Common myeloid progenitor, CD34-positive (primary cell): Measurements from ENCODE around the gene GPC4.

Experiments
- CTCF ChIA-PET: fragments of 350-600 bp; sonication (Branson Sonifier 250); formaldehyde crosslinking; loops from one replicate; lab custom pipeline; 2021; ENCODE audit warnings: antibody characterized with exemption; lab: Charles Lee
- POLR2A ChIA-PET: fragments of 350-600 bp; sonication (Branson Sonifier 250); formaldehyde crosslinking; loops from one replicate; lab custom pipeline; 2021; ENCODE audit warnings: antibody characterized with exemption; lab: Charles Lee
- DNase-seq, 3 donors: peaks; one replicate each; pipeline versions ENCODE4 v3.0.0 to v3.0.0-alpha.2; 2013
- H3K27ac ChIP-seq, 2 experiments: 1 replicate in 1 of 2; 2 replicates in 1 of 2; pipeline ENCODE4 v1.7.0; 2013; ENCODE audit warnings: inconsistent platforms in 2 of 2, low read length in 2 of 2, mild to moderate bottlenecking in 2 of 2, low read depth in 1 of 2, moderate library complexity in 1 of 2; ENCODE audit not compliant: severe bottlenecking in 2 of 2, insufficient read depth in 1 of 2, poor library complexity in 1 of 2
- H3K27me3 ChIP-seq, 5 experiments: replicated peaks in 2 of 5; 1 replicate in 3 of 5; 2 replicates in 2 of 5; pipeline versions ENCODE4 v1.6.1 to v1.7.0; 2013; ENCODE audit warnings: low read length in 4 of 5, mild to moderate bottlenecking in 2 of 5, moderate library complexity in 2 of 5, inconsistent platforms in 1 of 5; ENCODE audit not compliant: insufficient read depth in 5 of 5, control insufficient read depth in 4 of 5
- H3K36me3 ChIP-seq, 4 experiments: 1 replicate in 2 of 4; 2 replicates in 2 of 4; pipeline versions ENCODE4 v1.6.1 to v1.7.0; 2013; ENCODE audit warnings: low read length in 3 of 4, control low read depth in 1 of 4, mild to moderate bottlenecking in 1 of 4; ENCODE audit not compliant: control insufficient read depth in 4 of 4, insufficient read depth in 4 of 4
- H3K4me1 ChIP-seq, 4 experiments: 1 replicate in 3 of 4; 2 replicates in 1 of 4; pipeline versions ENCODE4 v1.6.1 to v1.7.1; 2013; ENCODE audit warnings: low read length in 3 of 4, mild to moderate bottlenecking in 3 of 4, control low read depth in 1 of 4, inconsistent platforms in 1 of 4, moderate library complexity in 1 of 4; ENCODE audit not compliant: control insufficient read depth in 4 of 4, insufficient read depth in 4 of 4; ENCODE audit errors: control extremely low read depth in 1 of 4
- H3K4me3 ChIP-seq, 7 experiments: 1 replicate in 4 of 7; 2 replicates in 3 of 7; pipeline versions ENCODE4 v1.5.1 to v1.7.0; 2013; ENCODE audit warnings: mild to moderate bottlenecking in 7 of 7, low read length in 6 of 7, moderate library complexity in 6 of 7, inconsistent platforms in 2 of 7, low read depth in 2 of 7, control low read depth in 1 of 7; ENCODE audit not compliant: insufficient read depth in 4 of 7, control insufficient read depth in 1 of 7; ENCODE audit errors: extremely low read depth in 1 of 7
- H3K9me3 ChIP-seq, 5 experiments: 1 replicate in 4 of 5; 2 replicates in 1 of 5; pipeline versions ENCODE4 v1.6.1 to v1.7.1; 2013; ENCODE audit warnings: low read length in 4 of 5, mild to moderate bottlenecking in 2 of 5, inconsistent platforms in 1 of 5, low read depth in 1 of 5, moderate library complexity in 1 of 5; ENCODE audit not compliant: control insufficient read depth in 4 of 5, insufficient read depth in 2 of 5; ENCODE audit errors: control extremely low read depth in 1 of 5
- WGBS: methylation state at CpG from one replicate; pipeline ENCODE4 v1.1.5; 2013; ENCODE audit not compliant: insufficient coverage; 5-methylcytosine and 5-hydroxymethylcytosine counted together

GPC4 gene

DNA sequence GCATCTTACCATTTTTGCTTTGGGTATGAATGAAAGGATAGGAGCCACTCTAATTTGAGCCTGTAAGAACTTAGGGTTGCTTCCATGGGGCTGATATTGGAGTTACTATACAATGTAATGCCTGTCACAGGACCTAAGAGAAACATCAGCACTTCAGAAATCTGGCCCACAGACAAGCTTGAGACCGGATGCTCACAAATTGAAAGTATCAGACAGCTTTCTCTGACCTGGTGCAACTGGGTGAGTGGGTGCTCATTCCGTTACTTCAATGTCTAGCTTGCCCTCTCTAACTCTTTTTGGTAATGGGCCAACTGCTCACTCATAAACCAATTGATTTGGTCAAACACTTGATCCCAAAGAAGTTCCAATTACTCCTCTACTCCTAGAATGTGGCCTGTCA lies 62.1 kb downstream of the GPC4 start:
- H3K4me3 ChIP-seq: no peak overlapping the region
- no peak for DNase-seq
- 92% methylated on average over 2 of the region's 2 CpGs for WGBS
- H3K27ac ChIP-seq: no peak overlapping the region
- ChIA-PET POLR2A (no interaction called here), CTCF (no interaction called here)
- H3K36me3 ChIP-seq: no peaks in the 10 kb centered on the region
- H3K4me1 ChIP-seq: no peaks in the 10 kb centered on the region
- H3K27me3 ChIP-seq: peaks cover 0 to 6% (median 0%) of the 10 kb centered on the region in 5 experiments
- no peaks in the 10 kb centered on the region for H3K9me3 ChIP-seq

DNA sequence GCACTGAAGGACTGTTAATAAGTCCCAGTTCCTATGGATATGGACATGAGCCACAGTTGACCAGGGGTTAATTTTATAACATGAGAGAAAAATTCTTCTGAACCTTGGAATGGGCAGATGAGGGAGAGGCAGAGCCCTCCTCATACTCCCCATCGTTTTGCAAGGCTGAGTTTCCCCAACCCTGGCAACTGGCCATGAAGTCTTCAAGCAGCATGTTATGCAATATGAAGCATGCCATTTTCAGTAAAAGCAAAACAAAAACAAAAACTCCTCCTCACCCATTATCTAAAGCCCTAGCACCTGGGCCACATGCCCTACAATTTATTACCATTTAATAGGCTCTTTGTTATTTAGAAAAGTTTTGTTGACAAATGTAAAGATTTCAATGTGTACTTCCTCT lies 64.5 kb downstream of the GPC4 start:
- no peak overlapping the region for H3K27ac ChIP-seq
- peaks cover 0 to 8% (median 0%) of the 10 kb centered on the region in 5 experiments for H3K27me3 ChIP-seq
- H3K36me3 ChIP-seq: no peaks in the 10 kb centered on the region
- CTCF ChIA-PET: no interaction called here
- H3K9me3 ChIP-seq: no peaks in the 10 kb centered on the region
- H3K4me3 ChIP-seq: no peak overlapping the region
- H3K4me1 ChIP-seq: no peaks in the 10 kb centered on the region
- 43% methylated on average over 1 of the region's 1 CpG for WGBS
- DNase-seq: no peak
- POLR2A ChIA-PET: no interaction called here

DNA sequence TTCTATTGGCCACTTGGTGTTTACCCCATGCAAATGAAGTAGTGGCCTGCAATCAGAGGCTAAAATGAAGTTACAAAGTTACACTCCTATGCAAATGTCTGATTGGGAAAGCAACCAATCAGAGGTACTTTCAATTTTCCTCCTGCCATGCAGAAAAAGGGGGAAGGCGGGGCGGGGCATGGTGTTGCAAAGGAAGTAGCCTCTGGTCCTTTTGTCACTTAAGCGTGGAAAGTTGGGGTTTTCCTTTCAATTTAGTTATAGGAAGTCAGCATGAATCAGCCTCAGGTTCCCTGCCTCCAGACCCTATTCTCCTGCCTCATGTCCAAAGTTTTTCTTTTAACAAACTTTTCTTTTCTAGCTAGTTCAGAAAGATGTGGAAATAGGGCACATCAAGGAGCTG lies 69.3 kb downstream of the GPC4 start:
- CTCF ChIA-PET: no interaction called here
- no peak overlapping the region for H3K27ac ChIP-seq
- no peaks in the 10 kb centered on the region for H3K4me1 ChIP-seq
- H3K36me3 ChIP-seq: no peaks in the 10 kb centered on the region
- H3K4me3 ChIP-seq: no peak overlapping the region
- POLR2A ChIA-PET: no interaction called here
- H3K9me3 ChIP-seq: no peaks in the 10 kb centered on the region
- no CpG with 5 or more reads among the region's 3 CpGs for WGBS
- no peak for DNase-seq
- H3K27me3 ChIP-seq: peaks cover 0 to 6% (median 0%) of the 10 kb centered on the region in 5 experiments

- WGBS: 80% methylated on average over 1 of the region's 2 CpGs
- no peak overlapping the region for H3K27ac ChIP-seq
- no peaks in the 10 kb centered on the region for H3K36me3 ChIP-seq
- H3K4me3 ChIP-seq: no peak overlapping the region
- no peaks in the 10 kb centered on the region for H3K9me3 ChIP-seq
- H3K27me3 ChIP-seq: peaks cover 0 to 6% (median 0%) of the 10 kb centered on the region in 5 experiments
- no peak for DNase-seq
- ChIA-PET POLR2A (no interaction called here), CTCF (interaction anchor here (0.7 kb wide), 1 partner anchor 331 kb away, joined by 3 read pairs; no protein-coding TSS in a partner anchor)
- H3K4me1 ChIP-seq: no peaks in the 10 kb centered on the region
Observed at GRCh38 chrX:133339566-133339965, 75.7 kb downstream of the GPC4 start.

GRCh38 chrX:133337250-133337649 lies 78.0 kb downstream of the GPC4 start:
- H3K27me3 ChIP-seq: peaks cover 0 to 4% (median 0%) of the 10 kb centered on the region in 5 experiments
- CTCF ChIA-PET: interaction anchor here (0.6 to 0.9 kb wide), 2 partner anchors 340 to 471 kb away, joined by 3 read pairs; no protein-coding TSS in a partner anchor
- DNase-seq: no peak
- H3K27ac ChIP-seq: no peak overlapping the region
- H3K4me1 ChIP-seq: no peaks in the 10 kb centered on the region
- no peak overlapping the region for H3K4me3 ChIP-seq
- H3K36me3 ChIP-seq: no peaks in the 10 kb centered on the region
- POLR2A ChIA-PET: no interaction called here
- no peaks in the 10 kb centered on the region for H3K9me3 ChIP-seq
- no CpG with 5 or more reads among the region's 2 CpGs for WGBS

DNA sequence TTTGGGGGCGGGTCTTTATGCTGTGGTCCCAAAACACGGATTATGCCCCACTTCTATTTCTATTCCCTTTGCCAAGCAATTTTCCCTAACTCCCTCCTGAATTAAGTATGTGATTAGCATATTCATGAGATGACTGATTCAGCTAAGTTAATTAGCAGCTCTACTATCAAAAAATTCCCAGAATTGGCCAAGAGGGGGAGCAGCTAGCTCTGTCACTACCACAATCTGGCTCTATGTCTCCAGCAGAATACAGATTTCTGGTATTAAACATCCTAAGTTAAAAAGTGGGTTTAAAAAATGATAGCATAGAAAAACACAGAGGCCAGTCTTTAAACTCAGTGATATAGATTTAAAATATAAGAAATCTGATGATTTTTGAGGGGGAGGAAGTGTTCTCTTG lies 80.3 kb downstream of the GPC4 start:
- Histone ChIP-seq H3K36me3 (no peaks in the 10 kb centered on the region), H3K4me3 (no peak overlapping the region), H3K9me3 (no peaks in the 10 kb centered on the region), H3K27ac (no peak overlapping the region), H3K27me3 (peaks cover 0 to 4% (median 0%) of the 10 kb centered on the region in 5 experiments), H3K4me1 (no peaks in the 10 kb centered on the region)
- WGBS: 17% methylated on average over 1 of the region's 2 CpGs
- ChIA-PET CTCF (interaction anchor here (1.1 to 2.3 kb wide), 6 partner anchors 9 to 339 kb away, joined by 3 to 11 read pairs (median 4); no protein-coding TSS in a partner anchor), POLR2A (no interaction called here)
- DNase-seq: peak; percentile 26 to 49 (median 42)

- Histone ChIP-seq H3K9me3 (no peaks in the 10 kb centered on the region), H3K4me1 (no peaks in the 10 kb centered on the region), H3K36me3 (no peaks in the 10 kb centered on the region), H3K27ac (no peak overlapping the region), H3K27me3 (peaks cover 0 to under 1% (median 0%) of the 10 kb centered on the region in 5 experiments), H3K4me3 (no peak overlapping the region)
- no peak for DNase-seq
- CTCF ChIA-PET: interaction anchor here (1.3 to 2.3 kb wide), 4 partner anchors 9 to 341 kb away, joined by 3 to 11 read pairs (median 4); no protein-coding TSS in a partner anchor
- POLR2A ChIA-PET: no interaction called here
- 97% methylated on average over 3 of the region's 4 CpGs for WGBS
Observed at GRCh38 chrX:133333154-133333750, 82.0 kb downstream of the GPC4 start.
